ENCODE data around the gene TUG1. TPM values are rescaled to one million over a fixed set of nuclear protein-coding genes. Genes with fewer than 3 reads are reported as not detected.

Gene TUG1
- total RNA-seq, 2 donors from 2014 or later, result 64.2 to 86.7 TPM

GRCh38 chr22:30992565-30992964 is 23.5 kb downstream of the TUG1 start:
- Mint-ChIP-seq H3K9me3 (peaks cover 3 to 6% of the 10 kb centered on the region in 2 donors), H3K4me1 (ENCODE audit: low read depth) (no peaks in the 10 kb centered on the region), H3K36me3 (ENCODE audit: insufficient read depth in 2 of 2) (no peaks in the 10 kb centered on the region), H3K4me3 (no peak overlapping the region), H3K27ac (no peak overlapping the region), H3K27me3 (ENCODE audit: low read depth) (no peaks in the 10 kb centered on the region)
- no peak for DNase-seq
- no peak for ATAC-seq (replicated peaks in 1 of 2)

- no peaks in the 10 kb centered on the region for H3K27me3 Mint-ChIP-seq (ENCODE audit: low read depth)
- no peak for ATAC-seq (replicated peaks in 1 of 2)
- H3K9me3 Mint-ChIP-seq, result peaks cover 0 to 3% of the 10 kb centered on the region in 2 donors
- H3K27ac Mint-ChIP-seq, result no peak overlapping the region
- H3K36me3 Mint-ChIP-seq (ENCODE audit: insufficient read depth in 2 of 2), result no peaks in the 10 kb centered on the region
- DNase-seq, result no peak
- no peak overlapping the region for H3K4me3 Mint-ChIP-seq
- H3K4me1 Mint-ChIP-seq (ENCODE audit: low read depth), result no peaks in the 10 kb centered on the region
Measured at GRCh38 chr22:30994960-30995359, 25.9 kb downstream of the TUG1 start.

GRCh38 chr22:30996462-30996861 is 27.4 kb downstream of the TUG1 start:
- H3K4me3 Mint-ChIP-seq, result no peak overlapping the region
- ATAC-seq (replicated peaks in 1 of 2) (no peak), DNase-seq (no peak)
- no peaks in the 10 kb centered on the region for H3K36me3 Mint-ChIP-seq (ENCODE audit: insufficient read depth in 2 of 2)
- H3K9me3 Mint-ChIP-seq, result no peaks in the 10 kb centered on the region
- H3K4me1 Mint-ChIP-seq (ENCODE audit: low read depth), result no peaks in the 10 kb centered on the region
- H3K27ac Mint-ChIP-seq, result no peak overlapping the region
- no peaks in the 10 kb centered on the region for H3K27me3 Mint-ChIP-seq (ENCODE audit: low read depth)

- Mint-ChIP-seq H3K36me3 (ENCODE audit: insufficient read depth in 2 of 2) (no peaks in the 10 kb centered on the region), H3K27me3 (ENCODE audit: low read depth) (peaks cover 7% of the 10 kb centered on the region), H3K4me3 (no peak overlapping the region), H3K9me3 (no peaks in the 10 kb centered on the region), H3K27ac (no peak overlapping the region), H3K4me1 (ENCODE audit: low read depth) (peaks cover 6% of the 10 kb centered on the region)
- DNase-seq (no peak), ATAC-seq (replicated peaks in 1 of 2) (no peak)
Measured at GRCh38 chr22:30998329-30998728, 29.3 kb downstream of the TUG1 start.

GRCh38 chr22:31001124-31001770 is 32.2 kb downstream of the TUG1 start:
- ATAC-seq (replicated peaks in 1 of 2) (no peak), DNase-seq (no peak)
- Mint-ChIP-seq H3K27me3 (ENCODE audit: low read depth) (peaks cover 7% of the 10 kb centered on the region), H3K9me3 (no peaks in the 10 kb centered on the region), H3K36me3 (ENCODE audit: insufficient read depth in 2 of 2) (peaks cover 0 to 3% of the 10 kb centered on the region in 2 donors), H3K4me3 (no peak overlapping the region), H3K4me1 (ENCODE audit: low read depth) (peaks cover 6% of the 10 kb centered on the region), H3K27ac (no peak overlapping the region)

- Mint-ChIP-seq H3K27me3 (ENCODE audit: low read depth) (peaks cover 7% of the 10 kb centered on the region), H3K27ac (no peak overlapping the region), H3K4me1 (ENCODE audit: low read depth) (peaks cover 6% of the 10 kb centered on the region), H3K36me3 (ENCODE audit: insufficient read depth in 2 of 2) (peaks cover 0 to 6% of the 10 kb centered on the region in 2 donors), H3K4me3 (no peak overlapping the region), H3K9me3 (peaks cover 3% of the 10 kb centered on the region in 2 donors)
- ATAC-seq (replicated peaks in 1 of 2), result no peak
- DNase-seq, result no peak
Measured at GRCh38 chr22:31005535-31005934, 36.5 kb downstream of the TUG1 start.

GRCh38 chr22:31019191-31019930 is 50.3 kb downstream of the TUG1 start:
- no peak overlapping the region for H3K4me3 Mint-ChIP-seq
- DNase-seq (no peak), ATAC-seq (replicated peaks in 1 of 2) (no peak)
- H3K27me3 Mint-ChIP-seq (ENCODE audit: low read depth), result no peaks in the 10 kb centered on the region
- H3K27ac Mint-ChIP-seq, result no peak overlapping the region
- H3K9me3 Mint-ChIP-seq, result no peaks in the 10 kb centered on the region
- no peaks in the 10 kb centered on the region for H3K4me1 Mint-ChIP-seq (ENCODE audit: low read depth)
- no peaks in the 10 kb centered on the region for H3K36me3 Mint-ChIP-seq (ENCODE audit: insufficient read depth in 2 of 2)

GRCh38 chr22:31020334-31020733 is 51.3 kb downstream of the TUG1 start:
- Mint-ChIP-seq H3K36me3 (ENCODE audit: insufficient read depth in 2 of 2) (no peaks in the 10 kb centered on the region), H3K27ac (no peak overlapping the region), H3K4me3 (no peak overlapping the region), H3K27me3 (ENCODE audit: low read depth) (no peaks in the 10 kb centered on the region), H3K4me1 (ENCODE audit: low read depth) (no peaks in the 10 kb centered on the region), H3K9me3 (no peaks in the 10 kb centered on the region)
- ATAC-seq (replicated peaks in 1 of 2), result no peak
- no peak for DNase-seq

- Mint-ChIP-seq H3K9me3 (no peaks in the 10 kb centered on the region), H3K36me3 (ENCODE audit: insufficient read depth in 2 of 2) (no peaks in the 10 kb centered on the region), H3K4me3 (no peak overlapping the region), H3K4me1 (ENCODE audit: low read depth) (no peaks in the 10 kb centered on the region), H3K27me3 (ENCODE audit: low read depth) (no peaks in the 10 kb centered on the region), H3K27ac (no peak overlapping the region)
- ATAC-seq (replicated peaks in 1 of 2) (no peak), DNase-seq (no peak)
Measured at GRCh38 chr22:31022516-31022915, 53.5 kb downstream of the TUG1 start.

Other genes with a start within 250 kb of the TUG1 start
- gene MORC2, start 491 bp upstream of the TUG1 start, total RNA-seq, result 10 to 100 TPM; 27.2 to 42.0 TPM
- gene SMTN, start 112.1 kb downstream of the TUG1 start, total RNA-seq, result 10 to 100 TPM; 33.1 to 40.2 TPM
- 10 to 100 TPM in 1 of 2 donors, 1 to 10 TPM in 1; 6.8 to 13.5 TPM for gene SELENOM, start 138.3 kb downstream of the TUG1 start, total RNA-seq
- gene INPP5J, start 153.7 kb downstream of the TUG1 start, total RNA-seq, result under 1 TPM; 0.29 to 0.37 TPM
- not detected for gene PLA2G3, start 171.2 kb downstream of the TUG1 start, total RNA-seq
- gene RNF185, start 190.9 kb downstream of the TUG1 start, total RNA-seq, result 10 to 100 TPM; 26.9 to 27.8 TPM
- 10 to 100 TPM; 36.2 to 37.0 TPM for gene LIMK2, start 243.0 kb downstream of the TUG1 start, total RNA-seq

All from activated T-cell treated with anti-CD3 and anti-CD28 coated beads, Interleukin-2, amount 50 U/mL, for 72 hours (primary cell).